HG03432 (cell line): Measurements from ENCODE around the gene OTUD4.
"Not testable (repeated sequence)": the region's sequence is repeated elsewhere in the genome, so short reads cannot be mapped to it uniquely, and the experiment has no call there.

ENCODE experiments used
- ATAC-seq: cut with Tn5 transposase; IDR thresholded peaks from one replicate; pipeline ENCODE4 v1.9.1; 2021; ENCODE audit warnings: mild to moderate bottlenecking, moderate library complexity; ENCODE audit not compliant: unreplicated experiment

Gene OTUD4, protein sequence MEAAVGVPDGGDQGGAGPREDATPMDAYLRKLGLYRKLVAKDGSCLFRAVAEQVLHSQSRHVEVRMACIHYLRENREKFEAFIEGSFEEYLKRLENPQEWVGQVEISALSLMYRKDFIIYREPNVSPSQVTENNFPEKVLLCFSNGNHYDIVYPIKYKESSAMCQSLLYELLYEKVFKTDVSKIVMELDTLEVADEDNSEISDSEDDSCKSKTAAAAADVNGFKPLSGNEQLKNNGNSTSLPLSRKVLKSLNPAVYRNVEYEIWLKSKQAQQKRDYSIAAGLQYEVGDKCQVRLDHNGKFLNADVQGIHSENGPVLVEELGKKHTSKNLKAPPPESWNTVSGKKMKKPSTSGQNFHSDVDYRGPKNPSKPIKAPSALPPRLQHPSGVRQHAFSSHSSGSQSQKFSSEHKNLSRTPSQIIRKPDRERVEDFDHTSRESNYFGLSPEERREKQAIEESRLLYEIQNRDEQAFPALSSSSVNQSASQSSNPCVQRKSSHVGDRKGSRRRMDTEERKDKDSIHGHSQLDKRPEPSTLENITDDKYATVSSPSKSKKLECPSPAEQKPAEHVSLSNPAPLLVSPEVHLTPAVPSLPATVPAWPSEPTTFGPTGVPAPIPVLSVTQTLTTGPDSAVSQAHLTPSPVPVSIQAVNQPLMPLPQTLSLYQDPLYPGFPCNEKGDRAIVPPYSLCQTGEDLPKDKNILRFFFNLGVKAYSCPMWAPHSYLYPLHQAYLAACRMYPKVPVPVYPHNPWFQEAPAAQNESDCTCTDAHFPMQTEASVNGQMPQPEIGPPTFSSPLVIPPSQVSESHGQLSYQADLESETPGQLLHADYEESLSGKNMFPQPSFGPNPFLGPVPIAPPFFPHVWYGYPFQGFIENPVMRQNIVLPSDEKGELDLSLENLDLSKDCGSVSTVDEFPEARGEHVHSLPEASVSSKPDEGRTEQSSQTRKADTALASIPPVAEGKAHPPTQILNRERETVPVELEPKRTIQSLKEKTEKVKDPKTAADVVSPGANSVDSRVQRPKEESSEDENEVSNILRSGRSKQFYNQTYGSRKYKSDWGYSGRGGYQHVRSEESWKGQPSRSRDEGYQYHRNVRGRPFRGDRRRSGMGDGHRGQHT

DNA sequence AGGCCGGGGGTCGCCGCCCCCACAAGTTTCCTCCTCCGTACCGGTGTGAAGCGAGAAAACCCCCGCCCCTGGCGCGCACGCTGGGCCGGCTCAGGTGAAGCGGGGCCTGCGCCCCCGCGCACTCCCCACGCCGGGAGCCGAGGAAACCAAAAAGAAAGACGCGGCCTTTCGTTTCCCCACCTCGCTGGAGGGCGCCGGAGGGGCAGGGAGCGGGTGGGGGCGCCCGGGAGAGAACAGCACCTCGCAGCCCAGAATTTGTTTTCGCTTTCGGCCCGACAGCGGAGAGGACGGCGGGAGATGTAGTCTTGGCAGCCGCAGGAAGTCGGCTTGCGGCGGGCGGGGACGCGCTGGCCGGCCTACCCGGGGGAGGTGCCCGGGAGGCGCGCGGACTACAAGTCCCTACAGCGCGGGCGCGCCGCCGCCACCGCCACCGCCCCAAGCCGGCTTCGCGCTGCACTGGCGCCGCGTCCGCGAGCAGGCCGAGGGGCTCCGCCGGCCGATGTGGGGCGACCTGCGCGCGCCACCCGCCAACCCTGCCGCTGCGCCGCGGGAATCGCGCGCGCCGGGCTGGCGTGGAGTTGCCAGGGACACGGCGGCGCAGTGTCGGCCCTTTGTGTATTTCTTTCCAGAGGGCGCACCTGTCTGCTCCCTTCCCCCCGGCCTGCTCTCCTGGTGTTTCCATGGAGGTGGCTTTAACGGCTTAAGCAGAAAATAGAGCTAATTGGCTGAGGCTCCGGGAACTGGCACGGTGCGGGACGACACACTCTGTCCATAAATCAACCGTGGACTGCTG, at the start of gene OTUD4:
Gene OTUD4 (minus strand): TSS at position 292 of the 793 bp plus-strand sequence. CDS start 616 bp downstream, outside the sequence.
- ATAC-seq, result peak; percentile 90

GRCh38 chr4:145223228-145223627, 42.8 kb upstream of the OTUD4 start:
- not testable (repeated sequence) for ATAC-seq

DNA sequence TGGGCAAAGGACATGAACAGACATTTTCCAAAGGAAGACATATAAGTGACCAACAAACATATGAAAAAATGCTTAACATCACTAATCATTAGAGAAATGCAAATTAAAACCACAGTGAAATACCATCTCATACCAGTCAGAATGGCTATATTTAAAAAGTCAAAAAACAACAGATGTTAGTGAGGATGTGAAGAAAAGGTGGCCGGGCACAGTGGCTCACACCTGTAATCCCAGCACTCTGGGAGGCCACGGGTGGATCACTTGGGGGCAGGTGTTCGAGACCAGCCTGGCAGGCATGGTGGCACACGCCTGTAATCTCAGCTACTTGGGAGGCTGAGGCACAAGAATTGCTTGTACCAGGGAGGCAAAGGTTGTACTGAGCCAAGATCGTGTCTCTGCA, 41.1 kb upstream of the OTUD4 start:
- ATAC-seq, result not testable (repeated sequence)

GRCh38 chr4:145219090-145219489, 38.7 kb upstream of the OTUD4 start:
- no peak for ATAC-seq

- peak; percentile 97 for ATAC-seq
Measured at GRCh38 chr4:145218251-145218650, 37.9 kb upstream of the OTUD4 start.

DNA sequence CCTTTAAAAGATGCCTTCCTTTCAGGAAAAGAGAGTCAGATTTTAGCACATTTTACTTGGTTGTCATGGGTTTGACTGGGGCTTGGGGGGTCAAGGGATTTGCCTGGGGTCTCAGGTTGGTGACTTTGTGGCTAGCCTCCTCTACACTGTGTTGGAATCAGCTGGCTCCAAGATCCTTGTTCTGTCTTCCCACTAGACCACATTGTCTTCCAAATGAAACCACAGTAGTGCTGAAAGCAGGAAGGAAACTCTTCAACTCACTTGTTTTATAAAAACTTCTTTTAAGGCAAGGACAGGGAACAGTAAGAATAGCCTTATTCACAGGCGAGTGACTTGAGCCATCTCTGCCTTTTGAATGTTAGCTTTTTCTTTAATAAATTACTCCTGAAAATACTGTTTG, 37.0 kb upstream of the OTUD4 start:
- ATAC-seq, result no peak

DNA sequence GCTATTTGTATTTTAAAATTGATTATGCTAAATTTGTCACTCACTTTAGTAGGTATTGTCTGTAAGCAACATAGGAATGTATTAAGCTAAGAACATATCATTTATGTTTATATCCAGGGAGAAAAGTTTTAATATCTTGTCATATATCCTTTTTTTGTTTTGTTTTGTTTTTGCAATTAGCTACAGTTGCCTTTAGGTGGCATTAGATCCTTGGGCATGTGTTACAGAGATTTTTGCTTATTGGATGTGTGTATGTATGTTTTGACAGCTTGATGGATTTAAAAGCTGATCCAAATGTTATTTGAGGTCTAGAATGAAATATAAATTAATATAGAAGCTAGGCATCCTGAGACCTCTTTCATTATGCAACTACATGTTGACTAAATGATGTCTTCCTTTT, 36.1 kb upstream of the OTUD4 start:
- ATAC-seq, result peak; percentile 29

- ATAC-seq, result peak; percentile 40
Measured at GRCh38 chr4:145213245-145213644, 32.9 kb upstream of the OTUD4 start.

- no peak for ATAC-seq
Measured at GRCh38 chr4:145207934-145208333, 27.5 kb upstream of the OTUD4 start.

DNA sequence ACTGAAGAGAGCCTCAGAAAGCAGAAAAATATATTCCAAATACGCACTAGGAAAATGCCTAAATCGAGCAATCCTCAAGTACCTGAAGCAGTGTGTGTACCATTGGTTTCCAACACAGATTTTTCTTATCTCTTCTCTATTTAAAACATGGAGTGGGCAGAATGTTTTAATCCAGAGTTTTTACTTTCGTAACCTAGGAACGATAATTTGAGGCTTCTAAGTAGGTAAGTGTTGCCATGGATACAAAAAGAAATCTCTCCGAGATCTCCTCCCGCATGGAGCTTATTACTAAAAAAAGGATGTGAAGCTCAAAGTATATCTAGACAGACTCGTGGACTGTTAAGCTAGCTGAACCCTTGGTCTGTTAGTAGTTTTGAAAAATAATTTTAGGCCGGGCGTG, 23.0 kb upstream of the OTUD4 start:
- no peak for ATAC-seq

DNA sequence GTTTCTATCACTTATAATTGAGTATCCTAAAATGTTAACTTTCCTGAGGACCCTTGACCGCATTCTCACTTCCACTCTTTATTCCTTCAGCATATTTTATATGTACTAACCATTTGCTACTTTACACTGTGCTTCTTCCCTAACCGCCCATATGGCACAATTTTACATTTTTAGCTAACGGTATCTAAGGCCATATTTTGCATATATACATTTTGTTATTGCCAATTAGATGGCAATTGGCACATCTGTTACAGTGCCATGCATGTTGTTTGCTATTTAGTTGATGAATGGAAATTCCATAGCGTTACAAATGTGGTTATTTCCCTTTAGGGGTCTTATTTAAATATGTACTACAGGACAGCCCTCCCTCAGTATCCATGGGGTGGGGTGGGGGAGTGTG, 20.0 kb upstream of the OTUD4 start:
- no peak for ATAC-seq

DNA sequence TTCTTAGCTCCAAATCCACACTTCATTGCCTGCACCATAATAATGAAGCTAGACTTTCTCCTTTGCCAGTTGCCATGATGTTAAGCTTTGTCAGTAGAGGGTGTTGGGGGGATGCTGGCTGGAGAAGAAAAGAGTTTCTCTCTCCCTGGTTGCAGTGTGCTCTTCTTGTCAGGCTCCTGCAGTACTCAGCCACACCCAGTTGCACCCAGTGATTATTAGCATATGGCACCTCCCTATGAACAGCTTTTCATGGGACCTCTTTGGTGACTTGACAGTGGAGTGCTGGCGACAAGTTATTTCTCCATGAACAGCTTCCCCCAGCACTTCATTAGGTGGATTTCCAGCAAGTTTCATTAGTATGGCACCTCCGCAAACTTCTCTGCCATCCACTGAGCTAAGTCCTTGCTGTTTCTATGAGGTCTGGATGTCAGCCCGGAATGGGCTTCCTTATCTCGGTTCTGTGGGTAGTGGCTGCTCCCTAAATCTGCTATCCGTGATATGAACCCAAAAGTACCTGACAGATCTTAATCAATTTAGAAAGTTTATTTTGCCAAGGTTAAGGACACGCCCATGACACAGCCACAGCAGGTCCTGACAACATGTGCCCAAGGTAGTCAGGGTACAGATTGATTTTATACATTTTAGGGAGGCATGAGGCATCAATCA, 18.8 kb upstream of the OTUD4 start:
- ATAC-seq, result no peak

GRCh38 chr4:145196747-145197146, 16.4 kb upstream of the OTUD4 start:
- no peak for ATAC-seq

DNA sequence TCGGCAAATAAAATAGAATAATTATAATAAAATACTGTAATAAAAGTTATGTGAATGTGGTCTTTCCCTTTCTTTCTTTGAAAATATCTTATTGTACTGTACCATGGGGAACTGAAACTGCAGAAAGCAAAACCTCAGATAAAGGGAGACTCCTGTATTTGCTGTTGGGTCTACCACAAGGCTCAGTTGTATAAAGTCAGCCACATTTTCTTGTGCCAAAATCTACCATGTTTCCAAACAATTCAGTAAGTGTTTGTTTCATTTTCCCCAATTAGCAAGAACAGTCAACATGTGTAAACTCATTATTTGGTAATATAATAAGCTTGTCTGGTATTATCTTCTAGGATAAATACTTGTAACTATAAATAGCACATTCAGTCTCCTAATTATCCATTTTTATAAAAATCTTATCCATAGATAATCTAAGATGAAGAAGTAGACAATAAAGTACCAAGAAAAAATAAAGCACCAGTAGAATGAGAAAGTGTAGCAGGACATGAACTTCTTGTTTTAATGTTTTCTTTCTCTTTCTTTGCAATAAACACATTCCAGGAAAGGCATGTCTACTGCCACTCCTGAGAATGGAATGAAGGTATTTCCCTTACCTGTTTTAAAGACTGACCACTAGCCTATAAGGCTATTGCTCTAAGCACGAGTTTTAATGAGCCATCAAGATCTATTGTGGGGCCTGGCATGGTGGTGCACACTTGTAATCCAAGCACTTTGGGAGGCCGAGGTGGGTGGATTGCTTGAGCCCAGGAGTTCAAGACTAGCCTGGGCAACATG, 15.0 kb upstream of the OTUD4 start:
- ATAC-seq, result peak; percentile 86

DNA sequence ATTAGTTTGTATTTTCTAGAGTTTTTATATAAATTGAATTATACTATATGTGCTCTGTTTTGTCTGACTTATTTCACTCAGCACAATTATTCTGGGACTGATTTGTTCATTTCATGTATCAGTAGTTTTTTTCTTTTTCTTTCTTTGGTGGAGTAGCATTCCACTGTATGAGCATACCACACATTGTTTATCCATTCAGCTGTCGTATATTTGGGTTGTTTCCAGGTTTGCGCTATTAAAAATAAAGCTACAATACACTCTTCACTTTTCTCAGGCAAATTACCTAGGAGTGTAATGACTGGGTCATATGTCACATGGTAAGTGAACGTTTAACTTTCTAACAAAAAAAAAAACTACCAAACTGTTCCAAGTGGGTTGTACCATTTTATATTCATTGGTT, 9.6 kb upstream of the OTUD4 start:
- no peak for ATAC-seq

GRCh38 chr4:145186729-145187128, 6.3 kb upstream of the OTUD4 start:
- peak; percentile 87 for ATAC-seq

- no peak for ATAC-seq
Measured at GRCh38 chr4:145183581-145183980, 3.2 kb upstream of the OTUD4 start.

GRCh38 chr4:145183023-145183422, 2.6 kb upstream of the OTUD4 start:
- ATAC-seq, result no peak

DNA sequence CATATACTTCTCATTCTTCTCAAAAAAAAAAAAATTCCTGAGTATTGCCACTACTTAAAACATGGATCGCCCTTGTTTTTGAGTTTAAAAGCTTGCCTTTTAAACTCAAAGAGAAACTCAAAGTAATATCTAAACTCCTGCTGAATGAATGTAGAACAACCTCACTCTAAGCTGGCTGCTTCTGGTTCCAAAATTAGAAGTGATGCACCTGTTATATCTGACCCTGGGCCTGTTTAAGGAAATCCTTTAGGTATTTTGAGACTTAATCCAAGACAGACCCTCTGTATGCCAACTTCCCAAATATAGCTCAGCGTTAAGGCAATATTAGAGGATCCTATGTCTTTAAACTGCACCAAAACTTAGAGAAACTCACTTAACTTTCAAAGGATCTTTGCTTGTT, 1.8 kb upstream of the OTUD4 start:
- ATAC-seq, result no peak
